H1 (cell line): ENCODE measurements around the gene SETD1B.

Source experiments
- BCL11A ChIP-seq, 2 experiments: IDR thresholded peaks; one replicate each; pipeline ENCODE4 v1.6.1; 2011; ENCODE audit warnings: low read depth in 2 of 2, low read length in 2 of 2, mild to moderate bottlenecking in 2 of 2
- GTF2F1 ChIP-seq: IDR thresholded peaks from 2 replicates; pipeline ENCODE4 v1.6.1; 2012; ENCODE audit warnings: low read depth, low read length, improper control_type of control experiment, borderline replicate concordance
- TF ChIP-seq, protein P1 (sequence below), 3 experiments: IDR thresholded peaks; 1 replicate in 2 of 3; 2 replicates in 1 of 3; pipeline versions ENCODE4 v1.5.1 to v1.6.1; 2011; ENCODE audit warnings: low read length in 3 of 3, mild to moderate bottlenecking in 3 of 3, inconsistent platforms in 2 of 3, low read depth in 1 of 3, moderate library complexity in 1 of 3; ENCODE audit not compliant: insufficient read depth in 1 of 3; ENCODE audit errors: control extremely low read depth in 1 of 3

DNA sequence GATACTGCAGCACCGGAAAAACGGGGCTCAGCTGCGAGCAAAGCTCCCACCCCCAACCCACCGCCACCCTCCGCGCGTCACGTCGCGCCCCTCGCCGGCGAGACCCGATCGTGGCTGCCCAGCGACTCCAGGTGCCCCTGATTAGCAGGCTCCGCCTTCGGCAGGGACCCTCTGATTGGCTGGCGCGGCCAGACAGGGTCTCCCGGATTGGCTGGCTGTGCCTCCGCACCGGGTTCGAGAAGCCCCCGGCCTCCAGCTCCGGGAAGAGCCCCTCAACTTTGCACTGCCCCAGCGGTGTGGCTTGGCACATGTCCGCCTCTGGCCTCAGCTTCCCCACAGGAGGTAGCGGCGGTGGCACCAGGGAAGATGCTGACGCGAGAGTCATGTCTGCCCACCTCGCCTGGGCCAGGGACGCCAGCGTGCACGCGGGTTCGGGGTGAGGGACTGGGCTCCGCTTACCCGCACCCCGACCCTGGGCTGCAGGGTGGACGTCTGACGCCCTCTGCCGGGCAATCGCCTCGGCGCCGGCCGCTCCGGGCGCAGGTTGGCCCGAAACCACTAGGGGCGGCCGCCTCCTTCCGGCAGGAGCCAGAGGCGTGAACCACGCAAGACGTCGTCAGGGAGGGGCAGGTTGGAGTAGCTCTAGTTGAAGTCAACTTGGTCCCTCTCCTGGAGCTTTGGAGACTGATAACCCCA lies 9.8 kb upstream of the SETD1B start:
- TF ChIP-seq GTF2F1 (0 out of 2 replicates have a peak, but pooled peaks have one; percentile 58), BCL11A (IDR thresholded peaks at IDR 0.05; ENCODE audit: low read depth in 2 of 2, low read length in 2 of 2) (no peak)
- TF ChIP-seq, protein P1, sequence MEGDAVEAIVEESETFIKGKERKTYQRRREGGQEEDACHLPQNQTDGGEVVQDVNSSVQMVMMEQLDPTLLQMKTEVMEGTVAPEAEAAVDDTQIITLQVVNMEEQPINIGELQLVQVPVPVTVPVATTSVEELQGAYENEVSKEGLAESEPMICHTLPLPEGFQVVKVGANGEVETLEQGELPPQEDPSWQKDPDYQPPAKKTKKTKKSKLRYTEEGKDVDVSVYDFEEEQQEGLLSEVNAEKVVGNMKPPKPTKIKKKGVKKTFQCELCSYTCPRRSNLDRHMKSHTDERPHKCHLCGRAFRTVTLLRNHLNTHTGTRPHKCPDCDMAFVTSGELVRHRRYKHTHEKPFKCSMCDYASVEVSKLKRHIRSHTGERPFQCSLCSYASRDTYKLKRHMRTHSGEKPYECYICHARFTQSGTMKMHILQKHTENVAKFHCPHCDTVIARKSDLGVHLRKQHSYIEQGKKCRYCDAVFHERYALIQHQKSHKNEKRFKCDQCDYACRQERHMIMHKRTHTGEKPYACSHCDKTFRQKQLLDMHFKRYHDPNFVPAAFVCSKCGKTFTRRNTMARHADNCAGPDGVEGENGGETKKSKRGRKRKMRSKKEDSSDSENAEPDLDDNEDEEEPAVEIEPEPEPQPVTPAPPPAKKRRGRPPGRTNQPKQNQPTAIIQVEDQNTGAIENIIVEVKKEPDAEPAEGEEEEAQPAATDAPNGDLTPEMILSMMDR (IDR thresholded peaks at IDR 0.05; ENCODE audit: control extremely low read depth in 1 of 3, insufficient read depth in 1 of 3, low read depth in 1 of 3, low read length in 3 of 3): peak in 2 of 3 experiments; percentile 100; a peak in 3 of 4 replicates
